HG02943 (cell line): ENCODE results near the gene NBPF9.
"Not testable (repeated sequence)": the region's sequence is repeated elsewhere in the genome, so short reads cannot be mapped to it uniquely, and the experiment has no call there.

Experiments used
- ATAC-seq: cut with Tn5 transposase; IDR thresholded peaks from one replicate; pipeline ENCODE4 v1.9.1; 2021; ENCODE audit warnings: mild to moderate bottlenecking, low read depth, moderate library complexity; ENCODE audit not compliant: unreplicated experiment

Gene NBPF9

GRCh38 chr1:149013513-149013912, 89.8 kb downstream of the NBPF9 start:
- ATAC-seq = not testable (repeated sequence)

DNA sequence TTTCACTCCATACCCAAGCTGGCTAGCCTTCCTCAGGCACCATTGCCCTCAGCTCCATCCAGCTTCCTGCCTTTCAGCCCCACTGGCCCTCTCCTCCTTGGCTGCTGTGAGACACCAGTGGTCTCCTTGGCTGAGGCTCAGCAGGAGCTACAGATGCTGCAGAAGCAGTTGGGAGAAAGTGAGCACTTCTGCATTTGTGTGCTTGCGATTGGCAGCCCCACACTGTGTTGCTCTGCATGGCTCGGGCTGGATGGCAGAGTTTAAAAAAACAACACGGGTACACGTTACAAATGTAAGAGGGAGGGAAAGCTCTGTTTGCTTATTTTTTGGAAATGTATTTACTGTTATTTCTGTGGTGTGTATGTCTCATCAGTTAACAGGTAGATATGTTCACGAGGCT, 90.8 kb downstream of the NBPF9 start:
- not testable (repeated sequence) for ATAC-seq

- not testable (repeated sequence) for ATAC-seq
Observed at GRCh38 chr1:149009761-149010160, 93.6 kb downstream of the NBPF9 start.

DNA sequence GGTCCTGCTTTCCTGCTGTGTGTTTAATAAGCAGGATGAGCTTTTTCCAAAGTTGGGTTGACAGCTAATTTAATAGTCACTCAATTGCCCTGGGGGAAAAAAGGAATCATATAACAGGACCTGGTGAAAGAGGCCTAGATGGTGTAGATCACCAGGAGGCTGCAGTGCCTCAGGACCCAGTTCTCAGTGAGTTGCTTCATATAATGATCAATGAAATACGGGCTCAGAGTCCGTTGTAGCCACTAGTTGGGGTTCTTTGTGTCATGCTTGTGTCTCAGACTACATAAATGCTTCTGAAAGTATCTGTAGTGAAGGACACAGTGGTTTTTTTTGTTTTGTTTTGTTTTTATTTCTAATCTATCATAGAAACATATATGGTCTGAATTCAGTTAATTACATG, 94.6 kb downstream of the NBPF9 start:
- not testable (repeated sequence) for ATAC-seq

GRCh38 chr1:149008326-149008725, 95.0 kb downstream of the NBPF9 start:
- not testable (repeated sequence) for ATAC-seq
